NCI-H1930 (cell line): ENCODE results near the gene P2RY6.
A peak's percentile ranks its signal among the peaks of the same experiment; 100 is the strongest.

Experiments used
- DNase-seq, 2 experiments: peaks; one replicate each; lab custom pipeline; 2025; lab: John Stamatoyannopoulos, UW

The P2RY6 gene

GRCh38 chr11:73337846-73338245 lies 65.7 kb downstream of the P2RY6 start:
- no peak for DNase-seq

GRCh38 chr11:73338279-73338678 lies 66.1 kb downstream of the P2RY6 start:
- DNase-seq, result no peak

- no peak for DNase-seq
Observed at GRCh38 chr11:73340164-73340563, 68.0 kb downstream of the P2RY6 start.

GRCh38 chr11:73342633-73343032 lies 70.5 kb downstream of the P2RY6 start:
- DNase-seq, result peak in 1 of 2 experiments; percentile 46

- DNase-seq, result no peak
Observed at GRCh38 chr11:73343076-73343873, 71.1 kb downstream of the P2RY6 start.

- no peak for DNase-seq
Observed at GRCh38 chr11:73344191-73344607, 72.1 kb downstream of the P2RY6 start.

- DNase-seq, result no peak
Observed at GRCh38 chr11:73345481-73346160, 73.5 kb downstream of the P2RY6 start.

- DNase-seq, result no peak
Observed at GRCh38 chr11:73346186-73346935, 74.2 kb downstream of the P2RY6 start.

GRCh38 chr11:73347067-73347466 lies 74.9 kb downstream of the P2RY6 start:
- DNase-seq, result no peak
